WTC11 (cell line): ENCODE data around the gene LAMB4.

Source experiments
- CBFB ChIP-seq: sonication (generic); formaldehyde crosslinking; IDR thresholded peaks from 2 replicates; pipeline ENCODE4 v1.8.1; 2022; ENCODE audit warnings: mild to moderate bottlenecking, low read depth, missing genetic modification reagents
- CTCF ChIP-seq: fragments of 200-600 bp; IDR thresholded peaks from 2 replicates; pipeline ENCODE4 v1.8.0; 2022; ENCODE audit warnings: antibody characterized with exemption
- EMX1 ChIP-seq: fragments of 250-450 bp; sonication (Bioruptor Pico); IDR thresholded peaks from 2 replicates; pipeline ENCODE4 v1.8.0; 2021; ENCODE audit warnings: mild to moderate bottlenecking
- ETV6 ChIP-seq: sonication (generic); formaldehyde crosslinking; IDR thresholded peaks from 2 replicates; pipeline ENCODE4 v1.8.1; 2022; ENCODE audit warnings: mild to moderate bottlenecking, missing genetic modification reagents
- FOXK1 ChIP-seq: sonication (generic); formaldehyde crosslinking; IDR thresholded peaks from 2 replicates; pipeline ENCODE4 v1.8.0; 2022; ENCODE audit warnings: mild to moderate bottlenecking, moderate library complexity, missing genetic modification reagents
- FOXP1 ChIP-seq: sonication (generic); formaldehyde crosslinking; IDR thresholded peaks from 2 replicates; pipeline ENCODE4 v1.8.0; 2022; ENCODE audit warnings: missing genetic modification reagents, mild to moderate bottlenecking, moderate library complexity, borderline replicate concordance
- JUN ChIP-seq: sonication (generic); formaldehyde crosslinking; IDR thresholded peaks from 2 replicates; pipeline ENCODE4 v1.8.0; 2023; ENCODE audit warnings: mild to moderate bottlenecking, missing genetic modification reagents
- NR2C2 ChIP-seq: sonication (generic); formaldehyde crosslinking; IDR thresholded peaks from 2 replicates; pipeline ENCODE4 v1.8.0; 2022; ENCODE audit warnings: mild to moderate bottlenecking, missing genetic modification reagents
- PRDM15 ChIP-seq: sonication (generic); formaldehyde crosslinking; IDR thresholded peaks from 2 replicates; pipeline ENCODE4 v1.8.0; 2022; ENCODE audit warnings: missing genetic modification reagents
- RELA ChIP-seq: sonication (generic); formaldehyde crosslinking; IDR thresholded peaks from 2 replicates; pipeline ENCODE4 v1.8.1; 2022; ENCODE audit warnings: missing genetic modification reagents, mild to moderate bottlenecking, borderline replicate concordance
- TP53 ChIP-seq: sonication (generic); formaldehyde crosslinking; IDR thresholded peaks from 2 replicates; pipeline ENCODE4 v1.8.1; 2023; ENCODE audit warnings: mild to moderate bottlenecking, missing genetic modification reagents
- USF2 ChIP-seq: sonication (generic); formaldehyde crosslinking; IDR thresholded peaks from 2 replicates; pipeline ENCODE4 v1.8.1; 2023; ENCODE audit warnings: mild to moderate bottlenecking, missing genetic modification reagents, moderate library complexity
- ZNF512 ChIP-seq: sonication (generic); formaldehyde crosslinking; IDR thresholded peaks from 2 replicates; pipeline ENCODE4 v1.8.1; 2022; ENCODE audit warnings: missing genetic modification reagents, borderline replicate concordance

- TF ChIP-seq NR2C2 (no peak), CTCF (no peak), FOXK1 (CRISPR knock-in tag) (no peak), ETV6 (CRISPR knock-in tag) (no peak), FOXP1 (CRISPR knock-in tag) (no peak), TP53 (no peak), EMX1 (CRISPR knock-in tag) (no peak), CBFB (CRISPR knock-in tag) (no peak), PRDM15 (no peak), RELA (no peak), ZNF512 (CRISPR knock-in tag) (no peak), JUN (CRISPR knock-in tag) (no peak), USF2 (CRISPR knock-in tag) (no peak)
Measured at GRCh38 chr7:108044345-108044744, 85.8 kb downstream of the LAMB4 start.
